NK-92 treated with Interleukin-12 subunit alpha and Interleukin-12 subunit beta, amount 100 ng/mL, for 24 hours (cell line): ENCODE data around the gene IGFL1.
"Not testable (repeated sequence)": the region's sequence is repeated elsewhere in the genome, so short reads cannot be mapped to it uniquely, and the experiment has no call there.

Source experiments
- DNase-seq: peaks from one replicate; lab custom pipeline; 2025; lab: John Stamatoyannopoulos, UW

The IGFL1 gene

GRCh38 chr19:46202426-46202825, 27.1 kb upstream of the IGFL1 start:
- DNase-seq: no peak

GRCh38 chr19:46202872-46203860, 26.4 kb upstream of the IGFL1 start:
- DNase-seq: no peak

- DNase-seq: no peak
These were observed 25.5 kb upstream of the IGFL1 start for GRCh38 chr19:46204008-46204407.

- DNase-seq: no peak
These were observed 24.2 kb upstream of the IGFL1 start for GRCh38 chr19:46205183-46205984.

- DNase-seq: no peak
These were observed 23.4 kb upstream of the IGFL1 start for GRCh38 chr19:46206176-46206575.

GRCh38 chr19:46206682-46207081, 22.9 kb upstream of the IGFL1 start:
- DNase-seq: no peak

- not testable (repeated sequence) for DNase-seq
These were observed 21.7 kb upstream of the IGFL1 start for GRCh38 chr19:46207858-46208257.

GRCh38 chr19:46209051-46209450, 20.5 kb upstream of the IGFL1 start:
- no peak for DNase-seq

- DNase-seq: no peak
These were observed 20.1 kb upstream of the IGFL1 start for GRCh38 chr19:46209472-46209871.

GRCh38 chr19:46210669-46211068, 18.9 kb upstream of the IGFL1 start:
- no peak for DNase-seq

GRCh38 chr19:46211201-46211881, 18.2 kb upstream of the IGFL1 start:
- no peak for DNase-seq

- not testable (repeated sequence) for DNase-seq
These were observed 16.9 kb upstream of the IGFL1 start for GRCh38 chr19:46212592-46212991.

- no peak for DNase-seq
These were observed 16.4 kb upstream of the IGFL1 start for GRCh38 chr19:46213156-46213555.

GRCh38 chr19:46213806-46214205, 15.7 kb upstream of the IGFL1 start:
- DNase-seq: no peak

- DNase-seq: no peak
These were observed 12.9 kb upstream of the IGFL1 start for GRCh38 chr19:46216612-46217011.

GRCh38 chr19:46217476-46217875, 12.1 kb upstream of the IGFL1 start:
- DNase-seq: no peak

GRCh38 chr19:46218160-46218559, 11.4 kb upstream of the IGFL1 start:
- DNase-seq: no peak

- no peak for DNase-seq
These were observed 9.4 kb upstream of the IGFL1 start for GRCh38 chr19:46220038-46220615.

- no peak for DNase-seq
These were observed 8.4 kb upstream of the IGFL1 start for GRCh38 chr19:46221152-46221551.

- DNase-seq: no peak
These were observed 7.4 kb upstream of the IGFL1 start for GRCh38 chr19:46221981-46222610.

GRCh38 chr19:46223787-46224186, 5.8 kb upstream of the IGFL1 start:
- not testable (repeated sequence) for DNase-seq
